Endodermal cell (in vitro differentiated cells): ENCODE results near the gene VPREB3. TPM values are rescaled to one million over a fixed set of nuclear protein-coding genes. Genes with fewer than 3 reads are reported as not detected.

Experiments used
- DNase-seq: peaks from one replicate; pipeline ENCODE4 v3.0.0-alpha.2; 2017
- H3K27ac ChIP-seq: 2 replicates; pipeline ENCODE4 v1.5.1; 2013; ENCODE audit warnings: mild to moderate bottlenecking, low read depth, low read length, moderate library complexity
- H3K27me3 ChIP-seq: 2 replicates; pipeline ENCODE4 v1.6.1; 2013; ENCODE audit warnings: mild to moderate bottlenecking, low read length, moderate library complexity; ENCODE audit not compliant: insufficient read depth, control insufficient read depth, poor library complexity, severe bottlenecking
- H3K36me3 ChIP-seq: 2 replicates; pipeline ENCODE4 v1.7.0; 2013; ENCODE audit warnings: mild to moderate bottlenecking, low read length, moderate library complexity; ENCODE audit not compliant: control insufficient read depth, insufficient read depth
- H3K4me1 ChIP-seq: one replicate; pipeline ENCODE4 v1.7.0; 2013; ENCODE audit warnings: low read length; ENCODE audit not compliant: control insufficient read depth, insufficient read depth
- H3K4me3 ChIP-seq: 2 replicates; pipeline ENCODE4 v1.5.1; 2013; ENCODE audit warnings: mild to moderate bottlenecking, low read length, moderate library complexity
- H3K9ac ChIP-seq: 2 replicates; pipeline ENCODE4 v1.6.1; 2013; ENCODE audit warnings: mild to moderate bottlenecking, low read length, moderate library complexity; ENCODE audit not compliant: poor library complexity, severe bottlenecking; ENCODE audit errors: extremely low read depth
- H3K9me3 ChIP-seq: 2 replicates; pipeline ENCODE4 v1.6.1; 2013; ENCODE audit warnings: mild to moderate bottlenecking, low read length, moderate library complexity; ENCODE audit not compliant: control insufficient read depth
- H3K27ac Mint-ChIP-seq: 2 replicates; pipeline ENCODE4 v1.8.0; 2020; ENCODE audit warnings: mixed read lengths
- H3K27me3 Mint-ChIP-seq: 2 replicates; pipeline ENCODE4 v1.8.0; 2021; ENCODE audit warnings: mild to moderate bottlenecking, mixed read lengths; ENCODE audit not compliant: insufficient read depth
- H3K36me3 Mint-ChIP-seq: 2 replicates; pipeline ENCODE4 v1.8.0; 2020; ENCODE audit warnings: low read depth, mixed read lengths
- H3K4me1 Mint-ChIP-seq: 2 replicates; pipeline ENCODE4 v1.8.0; 2020; ENCODE audit warnings: mixed read lengths
- H3K4me3 Mint-ChIP-seq: 2 replicates; pipeline ENCODE4 v1.8.0; 2020; ENCODE audit warnings: mild to moderate bottlenecking, moderate library complexity, mixed read lengths
- H3K9me3 Mint-ChIP-seq: 2 replicates; pipeline ENCODE4 v1.8.0; 2020; ENCODE audit warnings: mild to moderate bottlenecking, mixed read lengths
- WGBS, 2 experiments: methylation state at CpG; one replicate each; pipeline versions ENCODE4 v1.1.5 to v1.1.7; 2013; ENCODE audit warnings: missing lambda C conversion rate in 2 of 2, mixed read lengths in 1 of 2; ENCODE audit not compliant: insufficient coverage in 1 of 2, insufficient read length in 1 of 2; 5-methylcytosine and 5-hydroxymethylcytosine counted together
- total RNA-seq, 2 donors: library from RNA; stranded (reverse); fragmentation: NEBNext Ultra II Directional in 1 of 2; extraction: Animal tissue kit (Norgen Biotek cat#: 25700) in 1 of 2; gene quantifications; 2 replicates in 1 of 2; 3 replicates in 1 of 2; pipeline ENCODE4 v1.2.1, GENCODE V29; 2021
- TF ChIP-seq, protein P1 (sequence below): fragments of 200-600 bp; sonication (generic); conservative IDR thresholded peaks from 2 replicates; pipeline ENCODE4 v1.5.0; 2021; ENCODE audit warnings: antibody characterized with exemption, mild to moderate bottlenecking

VPREB3 gene
- total RNA-seq, 2 donors from 2014 or later: not detected

GRCh38 chr22:23704829-23705228 lies 49.4 kb downstream of the VPREB3 start:
- Histone ChIP-seq H3K4me1 (no peaks in the 10 kb centered on the region), H3K4me3 (no peak overlapping the region), H3K27me3 (no peaks in the 10 kb centered on the region), H3K36me3 (peaks cover 88% of the 10 kb centered on the region), H3K9ac (no peak overlapping the region), H3K27ac (no peak overlapping the region), H3K9me3 (no peaks in the 10 kb centered on the region)
- no peaks in the 10 kb centered on the region for H3K27me3 Mint-ChIP-seq
- H3K4me3 Mint-ChIP-seq: no peak overlapping the region
- no peak overlapping the region for H3K27ac Mint-ChIP-seq
- no peaks in the 10 kb centered on the region for H3K4me1 Mint-ChIP-seq
- 97 to 100% methylated on average over 1 to 3 of the region's 3 CpGs for WGBS, 2 experiments
- DNase-seq: no peak
- peaks cover 84% of the 10 kb centered on the region for H3K36me3 Mint-ChIP-seq
- TF ChIP-seq, protein P1, sequence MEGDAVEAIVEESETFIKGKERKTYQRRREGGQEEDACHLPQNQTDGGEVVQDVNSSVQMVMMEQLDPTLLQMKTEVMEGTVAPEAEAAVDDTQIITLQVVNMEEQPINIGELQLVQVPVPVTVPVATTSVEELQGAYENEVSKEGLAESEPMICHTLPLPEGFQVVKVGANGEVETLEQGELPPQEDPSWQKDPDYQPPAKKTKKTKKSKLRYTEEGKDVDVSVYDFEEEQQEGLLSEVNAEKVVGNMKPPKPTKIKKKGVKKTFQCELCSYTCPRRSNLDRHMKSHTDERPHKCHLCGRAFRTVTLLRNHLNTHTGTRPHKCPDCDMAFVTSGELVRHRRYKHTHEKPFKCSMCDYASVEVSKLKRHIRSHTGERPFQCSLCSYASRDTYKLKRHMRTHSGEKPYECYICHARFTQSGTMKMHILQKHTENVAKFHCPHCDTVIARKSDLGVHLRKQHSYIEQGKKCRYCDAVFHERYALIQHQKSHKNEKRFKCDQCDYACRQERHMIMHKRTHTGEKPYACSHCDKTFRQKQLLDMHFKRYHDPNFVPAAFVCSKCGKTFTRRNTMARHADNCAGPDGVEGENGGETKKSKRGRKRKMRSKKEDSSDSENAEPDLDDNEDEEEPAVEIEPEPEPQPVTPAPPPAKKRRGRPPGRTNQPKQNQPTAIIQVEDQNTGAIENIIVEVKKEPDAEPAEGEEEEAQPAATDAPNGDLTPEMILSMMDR: no peak
- no peaks in the 10 kb centered on the region for H3K9me3 Mint-ChIP-seq

- H3K4me3 Mint-ChIP-seq: no peak overlapping the region
- peaks cover 80% of the 10 kb centered on the region for H3K36me3 Mint-ChIP-seq
- Histone ChIP-seq H3K9me3 (no peaks in the 10 kb centered on the region), H3K36me3 (peaks cover 88% of the 10 kb centered on the region), H3K4me3 (no peak overlapping the region), H3K27ac (no peak overlapping the region), H3K27me3 (no peaks in the 10 kb centered on the region), H3K4me1 (no peaks in the 10 kb centered on the region), H3K9ac (no peak overlapping the region)
- no peak for DNase-seq
- TF ChIP-seq, protein P1: no peak
- no peak overlapping the region for H3K27ac Mint-ChIP-seq
- no peaks in the 10 kb centered on the region for H3K9me3 Mint-ChIP-seq
- WGBS, 2 experiments: 86 to 94% methylated on average over 2 to 5 of the region's 5 CpGs
- no peaks in the 10 kb centered on the region for H3K27me3 Mint-ChIP-seq
- no peaks in the 10 kb centered on the region for H3K4me1 Mint-ChIP-seq
Observed at GRCh38 chr22:23704062-23704461, 50.2 kb downstream of the VPREB3 start.

Other genes starting within 250 kb of the VPREB3 start
- not detected for gene IGLL1, start 174.1 kb downstream of the VPREB3 start, total RNA-seq
- under 1 TPM in 1 of 2 donors, not detected in 1; 0.24 TPM for gene DRICH1, start 122.1 kb downstream of the VPREB3 start, total RNA-seq
- gene RGL4, start 63.4 kb downstream of the VPREB3 start, total RNA-seq: not detected
- gene ZNF70, start 3.3 kb downstream of the VPREB3 start, total RNA-seq: 1 to 10 TPM; 4.7 to 5.7 TPM
- 1 to 10 TPM; 1.5 to 2.2 TPM for gene C22orf15, start 8.6 kb upstream of the VPREB3 start, total RNA-seq
- gene CHCHD10, start 13.5 kb upstream of the VPREB3 start, total RNA-seq: 100 to 1,000 TPM in 1 of 2 donors, 10 to 100 TPM in 1; 76.1 to 103 TPM
- gene MMP11, start 18.4 kb upstream of the VPREB3 start, total RNA-seq: 10 to 100 TPM in 1 of 2 donors, 1 to 10 TPM in 1; 9.7 to 14.3 TPM
- gene SMARCB1, start 32.5 kb upstream of the VPREB3 start, total RNA-seq: 100 to 1,000 TPM; 136 to 148 TPM
- gene DERL3, start 84.6 kb upstream of the VPREB3 start, total RNA-seq: 1 to 10 TPM; 6.3 to 7.6 TPM
- gene SLC2A11, start 103.5 kb upstream of the VPREB3 start, total RNA-seq: 10 to 100 TPM; 13.1 to 14.8 TPM
- gene MIF, start 140.0 kb upstream of the VPREB3 start, total RNA-seq: 100 to 1,000 TPM; 722 to 753 TPM
- 1 to 10 TPM; 3.7 to 4.4 TPM for gene GSTT2B, start 206.8 kb upstream of the VPREB3 start, total RNA-seq
- 1 to 10 TPM in 1 of 2 donors, not detected in 1; 1.2 TPM for gene DDTL, start 212.5 kb upstream of the VPREB3 start, total RNA-seq
- 100 to 1,000 TPM; 117 to 164 TPM for gene DDT, start 220.0 kb upstream of the VPREB3 start, total RNA-seq
- 1 to 10 TPM in 1 of 2 donors, under 1 TPM in 1; 0.51 to 3.7 TPM for gene GSTT2, start 225.7 kb upstream of the VPREB3 start, total RNA-seq